HG03097 (cell line): ENCODE measurements around the gene TUBA4B.
"Not testable (repeated sequence)": the region's sequence is repeated elsewhere in the genome, so short reads cannot be mapped to it uniquely, and the experiment has no call there.

Experiments
- ATAC-seq: cut with Tn5 transposase; IDR thresholded peaks from one replicate; pipeline ENCODE4 v1.9.1; 2021; ENCODE audit not compliant: unreplicated experiment, low FRiP score

The TUBA4B gene

GRCh38 chr2:219309278-219309677 is 56.2 kb downstream of the TUBA4B start, which contains the start of gene PTPRN:
PTPRN (minus strand) TSS chr2:219309401; CDS start chr2:219309332, 69 bp downstream.
- no peak for ATAC-seq

- not testable (repeated sequence) for ATAC-seq
Measured at GRCh38 chr2:219312683-219313263, 59.7 kb downstream of the TUBA4B start.

GRCh38 chr2:219314804-219315468 is 61.9 kb downstream of the TUBA4B start:
- ATAC-seq = no peak
